GM12878 (cell line): ENCODE results near the gene ZDHHC11B. TPM values are rescaled to one million over a fixed set of nuclear protein-coding genes. Genes with fewer than 3 reads are reported as not detected.

Experiments
- ATAC-seq: fragments of 200-7000 bp; cut with Tn5 transposase; 3 replicates; pipeline ENCODE4 v1.9.1; 2020; ENCODE audit warnings: mild to moderate bottlenecking, moderate library complexity
- BruUV-seq: library from RNA; stranded (reverse); fragments of 400-500 nt; replicated peaks from 2 replicates; lab custom pipeline; 2021; lab: Mats Ljungman, UMichigan
- CTCF ChIA-PET: fragments of 300-600 bp; sonication (Branson Sonifier 250); formaldehyde crosslinking; extraction: SDS; loops from one replicate; lab custom pipeline; 2021; ENCODE audit warnings: inconsistent platforms; lab: Yijun Ruan, JAX
- POLR2A ChIA-PET: fragments of 350-600 bp; formaldehyde crosslinking; extraction: SDS; loops from one replicate; lab custom pipeline; 2021; ENCODE audit warnings: inconsistent platforms; lab: Charles Lee
- RAD21 ChIA-PET: fragments of 300-600 bp; sonication (Branson Sonifier 250); formaldehyde crosslinking; loops from one replicate; lab custom pipeline; 2023; ENCODE audit warnings: antibody characterized with exemption; ENCODE audit not compliant: unreplicated experiment; lab: Charles Lee
- SMC1A ChIA-PET: fragments of 300-600 bp; sonication (Branson Sonifier 250); formaldehyde crosslinking; loops from one replicate; lab custom pipeline; 2023; ENCODE audit not compliant: unreplicated experiment, uncharacterized antibody; lab: Charles Lee
- DNase-seq: peaks from one replicate; pipeline ENCODE4 v3.0.0-alpha.2; 2011; ENCODE audit warnings: low read depth, low spot score
- FAIRE-seq: peaks from 3 replicates; lab custom pipeline; 2011; peaks lifted over from hg19 to GRCh38; lab: Jason Lieb, UNC
- H2AFZ ChIP-seq: 2 replicates; pipeline ENCODE4 v1.6.0; 2011; ENCODE audit warnings: low read depth, low read length, control low read depth; ENCODE audit not compliant: control insufficient read depth
- H3K27ac ChIP-seq: 2 replicates; pipeline ENCODE4 v1.5.1; 2011; ENCODE audit warnings: control low read depth; ENCODE audit not compliant: control insufficient read depth, insufficient read depth
- H3K27me3 ChIP-seq, 2 experiments: replicated peaks in 1 of 2; 2 replicates each; pipeline versions ENCODE4 v1.6.0 to v1.6.1; 2011; ENCODE audit warnings: low read length in 1 of 2; ENCODE audit not compliant: control insufficient read depth in 2 of 2, insufficient read depth in 2 of 2
- H3K36me3 ChIP-seq, 2 experiments: 2 replicates each; pipeline ENCODE4 v1.5.1; 2011; ENCODE audit warnings: low read length in 1 of 2; ENCODE audit not compliant: control insufficient read depth in 2 of 2, insufficient read depth in 2 of 2
- H3K4me1 ChIP-seq: 2 replicates; pipeline ENCODE4 v1.6.1; 2011; ENCODE audit warnings: mild to moderate bottlenecking, low read length, moderate library complexity, mixed read lengths; ENCODE audit not compliant: control insufficient read depth, insufficient read depth
- H3K4me2 ChIP-seq: 2 replicates; pipeline ENCODE4 v1.6.0; 2011; ENCODE audit warnings: control low read depth; ENCODE audit not compliant: control insufficient read depth, insufficient read depth
- H3K4me3 ChIP-seq: fragments of 200-600 bp; sonication (generic); 2 replicates; pipeline ENCODE4 v1.5.1; 2016
- H3K79me2 ChIP-seq: 2 replicates; pipeline ENCODE4 v1.6.0; 2011; ENCODE audit warnings: low read length; ENCODE audit not compliant: control insufficient read depth, insufficient read depth
- H3K9ac ChIP-seq: 2 replicates; pipeline ENCODE4 v1.8.0; 2011; ENCODE audit warnings: low read length, control low read depth, mixed read lengths; ENCODE audit not compliant: control insufficient read depth, insufficient read depth
- H3K9me3 ChIP-seq: replicated peaks from 3 replicates; pipeline ENCODE4 v1.5.1; 2011; ENCODE audit warnings: mild to moderate bottlenecking, low read length; ENCODE audit not compliant: control insufficient read depth, insufficient read depth
- H4K20me1 ChIP-seq: 2 replicates; pipeline ENCODE4 v1.6.0; 2011; ENCODE audit not compliant: control insufficient read depth, insufficient read depth
- ATF7 ChIP-seq: fragments of 450-650 bp; IDR thresholded peaks from 2 replicates; pipeline ENCODE4 v1.6.1; 2016; ENCODE audit warnings: low read depth, mild to moderate bottlenecking
- BRCA1 ChIP-seq: IDR thresholded peaks from 2 replicates; pipeline ENCODE4 v1.6.1; 2011; ENCODE audit warnings: low read depth, low read length, improper control_type of control experiment
- CTCF ChIP-seq, 3 experiments: IDR thresholded peaks in 2 of 3; conservative IDR thresholded peaks in 1 of 3; 2 replicates each; pipeline ENCODE4 v1.5.1; 2011; ENCODE audit warnings: low read depth in 3 of 3, low read length in 3 of 3, mild to moderate bottlenecking in 3 of 3, control low read depth in 2 of 3, moderate library complexity in 2 of 3, inconsistent platforms in 1 of 3, mixed read lengths in 1 of 3; ENCODE audit not compliant: control insufficient read depth in 2 of 3, insufficient read depth in 1 of 3; ENCODE audit errors: extremely low read depth in 1 of 3
- EP300 ChIP-seq, 2 experiments: fragments of 150-350 bp in 1 of 2; IDR thresholded peaks; 2 replicates each; pipeline ENCODE4 v1.6.1; 2011 to 2012; ENCODE audit warnings: low read depth in 2 of 2, low read length in 2 of 2, borderline replicate concordance in 1 of 2, improper control_type of control experiment in 1 of 2, inconsistent platforms in 1 of 2; ENCODE audit not compliant: control insufficient read depth in 1 of 2
- ESRRA ChIP-seq: IDR thresholded peaks from 2 replicates; pipeline ENCODE4 v1.6.1; 2012; ENCODE audit warnings: mild to moderate bottlenecking, low read length, improper control_type of control experiment
- GABPA ChIP-seq: IDR thresholded peaks from 2 replicates; pipeline ENCODE4 v1.6.1; 2014; ENCODE audit warnings: antibody characterized with exemption, low read depth, mild to moderate bottlenecking, inconsistent platforms
- NR2C1 ChIP-seq: fragments of 450-650 bp; IDR thresholded peaks from 2 replicates; pipeline ENCODE4 v1.6.1; 2017; ENCODE audit warnings: antibody characterized with exemption, mild to moderate bottlenecking, moderate library complexity
- POLR2A ChIP-seq: IDR thresholded peaks from 2 replicates; pipeline ENCODE4 v1.6.1; 2011; ENCODE audit warnings: low read depth, mild to moderate bottlenecking, low read length
- POLR2AphosphoS2 ChIP-seq: IDR thresholded peaks from 2 replicates; pipeline ENCODE4 v1.6.1; 2011; ENCODE audit warnings: low read depth, mild to moderate bottlenecking, low read length, improper control_type of control experiment, moderate library complexity
- RAD21 ChIP-seq: IDR thresholded peaks from 2 replicates; pipeline ENCODE4 v1.6.1; 2011; ENCODE audit warnings: mild to moderate bottlenecking, low read depth, low read length, moderate library complexity; ENCODE audit not compliant: insufficient read depth
- SMAD1 ChIP-seq: fragments of 450-650 bp; IDR thresholded peaks from 2 replicates; pipeline ENCODE4 v1.6.1; 2018; ENCODE audit warnings: mild to moderate bottlenecking, low read depth; ENCODE audit not compliant: partially characterized antibody
- YY1 ChIP-seq: IDR thresholded peaks from 2 replicates; pipeline ENCODE4 v1.6.1; 2011; ENCODE audit warnings: low read depth, mild to moderate bottlenecking, low read length
- ZNF592 ChIP-seq: fragments of 450-650 bp; IDR thresholded peaks from 2 replicates; pipeline ENCODE4 v1.6.1; 2017; ENCODE audit warnings: mild to moderate bottlenecking, moderate library complexity
- ZNF622 ChIP-seq: fragments of 450-650 bp; IDR thresholded peaks from 2 replicates; pipeline ENCODE4 v1.6.1; 2017; ENCODE audit warnings: mild to moderate bottlenecking, inconsistent platforms
- WGBS: methylation state at CpG from one replicate; pipeline ENCODE4 v1.1.6; 2016; ENCODE audit warnings: low lambda C conversion rate; ENCODE audit not compliant: insufficient replicate concordance, insufficient coverage; ENCODE audit errors: missing lambda C conversion rate; 5-methylcytosine and 5-hydroxymethylcytosine counted together
- in situ Hi-C: fragments of 300-500 bp; cut with MboI; formaldehyde crosslinking; loops from 9 replicates; pipeline ENCODE4 v1.14.3; 2018; ENCODE audit warnings: mixed read lengths
- intact Hi-C: fragments of 100-400 bp; cut with micrococcal nuclease; formaldehyde crosslinking; loops from one replicate; pipeline ENCODE4 v1.14.2; 2022; ENCODE audit not compliant: unreplicated experiment
- polyA plus RNA-seq, 11 experiments: library from polyadenylated mRNA; depleted of rRNA in 4 of 11; unstranded in 6 of 11; stranded (reverse) in 5 of 11; fragments of >200 nt; fragmentation: Nextera tagmentation in 4 of 11; fragmentation: Illumina TruSeq in 1 of 11; extraction: Ambion mirVana in 4 of 11; extraction: Trizol in 1 of 11; gene quantifications; 1 replicate in 1 of 11; 2 replicates in 10 of 11; pipeline versions ENCODE4 v1.2.1 to v1.2.3, GENCODE V29; 2011 to 2016; ENCODE audit warnings: inconsistent platforms in 2 of 11, missing spikeins in 2 of 11, low read depth in 1 of 11
- total RNA-seq, 4 experiments: library from RNA; depleted of rRNA in 3 of 4; stranded (reverse); fragments of >200 nt in 3 of 4; fragmentation: Illumina TruSeq in 1 of 4; extraction: Trizol in 1 of 4; gene quantifications; 2 replicates each; pipeline versions ENCODE4 v1.2.1 to v1.2.3, GENCODE V29; 2013 to 2021
- TF ChIP-seq, protein P1 (sequence below): IDR thresholded peaks from 2 replicates; pipeline ENCODE4 v1.6.1; 2012; ENCODE audit warnings: low read depth, low read length, improper control_type of control experiment
- TF ChIP-seq, protein P2 (sequence below): fragments of 450-650 bp; IDR thresholded peaks from 2 replicates; pipeline ENCODE4 v1.6.1; 2017; ENCODE audit warnings: mild to moderate bottlenecking, low read depth, inconsistent platforms; ENCODE audit not compliant: poor library complexity, severe bottlenecking

Gene ZDHHC11B
- total and polyA plus RNA-seq, 10 of the 15 experiments (the other 5 are each of a cell fraction or from before 2014, with no cell fraction given), result 0.01 to 0.10 (median 0.09) TPM; not detected in 7

DNA sequence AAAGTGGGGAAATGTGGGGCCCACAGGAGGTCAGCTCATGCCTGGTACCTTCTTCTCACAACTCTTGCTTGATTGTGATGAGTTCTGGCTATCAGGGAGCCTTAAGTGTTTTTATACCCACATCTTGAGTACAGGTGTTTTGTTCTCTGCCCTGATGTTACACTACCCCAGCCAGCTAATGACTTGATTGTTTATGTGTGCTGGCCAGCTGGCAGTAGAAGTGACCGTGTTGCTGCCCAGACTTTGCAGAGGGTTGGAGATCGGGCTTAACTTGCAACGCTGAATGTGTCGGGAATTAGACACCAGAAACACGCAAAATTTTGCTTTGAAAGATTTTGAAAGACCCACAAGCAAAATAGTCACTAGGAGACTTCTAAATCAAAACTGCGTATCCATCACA lies 16.9 kb upstream of the ZDHHC11B start:
- no peak for FAIRE-seq
- 69% methylated on average over 6 of the region's 6 CpGs for WGBS
- H4K20me1 ChIP-seq, result no peaks in the 10 kb centered on the region
- no peak for TF ChIP-seq SMAD1
- TF ChIP-seq ZNF592, result no peak
- TF ChIP-seq CTCF (IDR thresholded peaks at IDR 0.05 in 2 of 3, conservative IDR thresholded peaks at IDR 0.05 in 1 of 3; ENCODE audit: control insufficient read depth in 2 of 3, extremely low read depth in 1 of 3, insufficient read depth in 1 of 3, low read depth in 3 of 3, low read length in 3 of 3), result no peak
- TF ChIP-seq NR2C1, result no peak
- TF ChIP-seq GABPA, result no peak
- TF ChIP-seq POLR2A, result no peak
- no peak for TF ChIP-seq ESRRA
- no peak for TF ChIP-seq YY1
- TF ChIP-seq EP300 (IDR thresholded peaks at IDR 0.05; ENCODE audit: borderline replicate concordance in 1 of 2, control insufficient read depth in 1 of 2, low read depth in 2 of 2, low read length in 2 of 2), result no peak
- TF ChIP-seq RAD21, result no peak
- no peak for TF ChIP-seq ZNF622
- TF ChIP-seq BRCA1, result no peak
- TF ChIP-seq, protein P1, sequence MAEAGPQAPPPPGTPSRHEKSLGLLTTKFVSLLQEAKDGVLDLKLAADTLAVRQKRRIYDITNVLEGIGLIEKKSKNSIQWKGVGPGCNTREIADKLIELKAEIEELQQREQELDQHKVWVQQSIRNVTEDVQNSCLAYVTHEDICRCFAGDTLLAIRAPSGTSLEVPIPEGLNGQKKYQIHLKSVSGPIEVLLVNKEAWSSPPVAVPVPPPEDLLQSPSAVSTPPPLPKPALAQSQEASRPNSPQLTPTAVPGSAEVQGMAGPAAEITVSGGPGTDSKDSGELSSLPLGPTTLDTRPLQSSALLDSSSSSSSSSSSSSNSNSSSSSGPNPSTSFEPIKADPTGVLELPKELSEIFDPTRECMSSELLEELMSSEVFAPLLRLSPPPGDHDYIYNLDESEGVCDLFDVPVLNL, result no peak
- TF ChIP-seq, protein P2, sequence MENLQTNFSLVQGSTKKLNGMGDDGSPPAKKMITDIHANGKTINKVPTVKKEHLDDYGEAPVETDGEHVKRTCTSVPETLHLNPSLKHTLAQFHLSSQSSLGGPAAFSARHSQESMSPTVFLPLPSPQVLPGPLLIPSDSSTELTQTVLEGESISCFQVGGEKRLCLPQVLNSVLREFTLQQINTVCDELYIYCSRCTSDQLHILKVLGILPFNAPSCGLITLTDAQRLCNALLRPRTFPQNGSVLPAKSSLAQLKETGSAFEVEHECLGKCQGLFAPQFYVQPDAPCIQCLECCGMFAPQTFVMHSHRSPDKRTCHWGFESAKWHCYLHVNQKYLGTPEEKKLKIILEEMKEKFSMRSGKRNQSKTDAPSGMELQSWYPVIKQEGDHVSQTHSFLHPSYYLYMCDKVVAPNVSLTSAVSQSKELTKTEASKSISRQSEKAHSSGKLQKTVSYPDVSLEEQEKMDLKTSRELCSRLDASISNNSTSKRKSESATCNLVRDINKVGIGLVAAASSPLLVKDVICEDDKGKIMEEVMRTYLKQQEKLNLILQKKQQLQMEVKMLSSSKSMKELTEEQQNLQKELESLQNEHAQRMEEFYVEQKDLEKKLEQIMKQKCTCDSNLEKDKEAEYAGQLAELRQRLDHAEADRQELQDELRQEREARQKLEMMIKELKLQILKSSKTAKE, result no peak
- no peak for TF ChIP-seq POLR2AphosphoS2
- no peak for TF ChIP-seq ATF7

More for the DNA sequence above, 16.9 kb upstream of the ZDHHC11B start:
- Histone ChIP-seq H3K4me2 (no peak overlapping the region), H3K79me2 (no peaks in the 10 kb centered on the region), H3K9me3 (no peaks in the 10 kb centered on the region; the same call in 2 of the 3 replicates), H3K36me3 (no peaks in the 10 kb centered on the region), H2AFZ (no peak overlapping the region), H3K4me3 (no peak overlapping the region), H3K27me3 (no peaks in the 10 kb centered on the region), H3K27ac (no peak overlapping the region), H3K9ac (no peak overlapping the region), H3K4me1 (no peaks in the 10 kb centered on the region)
- ChIA-PET CTCF (no interaction called here), POLR2A (no interaction called here), RAD21 (no interaction called here), SMC1A (no interaction called here)
- ATAC-seq (no peak), DNase-seq (no peak)
- BruUV-seq, result no TSS peak
- in situ Hi-C loops, result no loop called here
- intact Hi-C loops, result no loop called here
